ENCODE data around the gene SDR42E2.

DNA sequence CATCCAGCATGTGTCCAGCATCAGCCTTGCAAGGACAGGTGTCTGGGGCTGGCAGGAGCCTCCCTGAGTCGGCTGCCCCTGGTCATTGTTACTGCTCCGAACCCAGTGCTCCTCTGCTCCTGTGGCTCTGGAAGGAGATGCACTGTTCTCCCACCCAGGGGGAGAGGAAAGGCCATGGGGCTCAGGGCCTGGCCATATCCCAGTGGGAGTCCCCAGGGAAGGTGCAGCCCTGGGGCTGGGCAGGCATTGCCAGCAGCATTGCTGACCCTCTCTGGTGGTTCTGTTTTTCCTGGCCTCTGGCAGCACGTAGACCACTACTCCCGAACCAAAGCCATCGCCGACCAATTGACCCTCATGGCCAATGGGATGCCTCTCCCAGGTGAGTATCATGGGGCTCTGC, 9.6 kb downstream of the SDR42E2 start:
- no peak for TF ChIP-seq CTCF (IDR thresholded peaks at IDR 0.05)
- no peak for TF ChIP-seq NRF1 (IDR thresholded peaks at IDR 0.05; ENCODE audit: low read depth, low read length)
- no peak for TF ChIP-seq YY1 (IDR thresholded peaks at IDR 0.05; ENCODE audit: low read depth)
- no peak for TF ChIP-seq TAF1 (IDR thresholded peaks at IDR 0.05; ENCODE audit: borderline replicate concordance, low read depth, low read length)
- TF ChIP-seq, protein P1, sequence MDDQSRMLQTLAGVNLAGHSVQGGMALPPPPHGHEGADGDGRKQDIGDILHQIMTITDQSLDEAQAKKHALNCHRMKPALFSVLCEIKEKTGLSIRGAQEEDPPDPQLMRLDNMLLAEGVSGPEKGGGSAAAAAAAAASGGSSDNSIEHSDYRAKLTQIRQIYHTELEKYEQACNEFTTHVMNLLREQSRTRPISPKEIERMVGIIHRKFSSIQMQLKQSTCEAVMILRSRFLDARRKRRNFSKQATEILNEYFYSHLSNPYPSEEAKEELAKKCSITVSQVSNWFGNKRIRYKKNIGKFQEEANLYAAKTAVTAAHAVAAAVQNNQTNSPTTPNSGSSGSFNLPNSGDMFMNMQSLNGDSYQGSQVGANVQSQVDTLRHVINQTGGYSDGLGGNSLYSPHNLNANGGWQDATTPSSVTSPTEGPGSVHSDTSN (IDR thresholded peaks at IDR 0.05): no peak
- TF ChIP-seq GABPA (IDR thresholded peaks at IDR 0.05; ENCODE audit: low read depth): no peak
- no peak for TF ChIP-seq TEAD4 (IDR thresholded peaks at IDR 0.05; ENCODE audit: borderline replicate concordance, insufficient read depth)
- TF ChIP-seq SIN3A (IDR thresholded peaks at IDR 0.05; ENCODE audit: borderline replicate concordance, low read depth, low read length): no peak
- TF ChIP-seq POLR2AphosphoS5 (IDR thresholded peaks at IDR 0.05; ENCODE audit: low read depth, low read length): no peak
- TF ChIP-seq SMC3 (IDR thresholded peaks at IDR 0.05; ENCODE audit: low read depth, low read length): no peak
- TF ChIP-seq RFX5 (IDR thresholded peaks at IDR 0.05; ENCODE audit: low read length): no peak

Data from SK-N-SH (cell line).